Activated effector memory CD4-positive, alpha-beta T cell treated with Interleukin-2 at 50 U/mL for 16 hours (primary cell): ENCODE results near the gene ZNF678.
"Not testable (repeated sequence)": the region's sequence is repeated elsewhere in the genome, so short reads cannot be mapped to it uniquely, and the experiment has no call there.

Experiments
- DNase-seq: peaks from one replicate; pipeline ENCODE4 v3.0.0-alpha.2; 2020

ZNF678 gene

GRCh38 chr1:227606271-227606670 lies 42.9 kb downstream of the ZNF678 start:
- DNase-seq, result not testable (repeated sequence)

DNA sequence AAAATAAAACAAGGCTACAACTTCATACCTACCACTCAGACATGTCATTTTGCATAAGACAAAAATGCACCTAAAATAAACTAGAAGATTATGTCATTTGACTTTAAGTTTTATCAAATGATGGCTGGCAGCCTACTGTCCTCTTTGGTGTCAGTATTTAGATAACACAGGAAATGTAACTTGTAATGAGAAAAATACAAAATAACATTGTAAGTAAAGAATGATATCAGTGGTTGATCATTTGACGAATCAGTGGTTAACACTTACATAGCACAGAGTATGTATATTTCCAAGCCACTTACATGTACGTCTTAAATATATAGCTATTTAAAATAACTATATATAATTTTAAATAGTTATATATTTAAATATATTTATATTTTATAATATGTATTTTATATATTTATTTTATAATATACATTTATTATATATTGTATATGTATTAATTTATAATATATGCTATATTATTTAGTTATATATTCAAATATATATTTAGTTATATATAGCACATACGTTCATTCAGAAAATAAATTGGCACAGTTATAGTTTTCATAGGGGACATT lies 44.1 kb downstream of the ZNF678 start:
- no peak for DNase-seq

- DNase-seq, result no peak
These were observed 49.3 kb downstream of the ZNF678 start for GRCh38 chr1:227612658-227613057.

- DNase-seq, result no peak
These were observed 50.2 kb downstream of the ZNF678 start for GRCh38 chr1:227613526-227613925.

- no peak for DNase-seq
These were observed 57.9 kb downstream of the ZNF678 start for GRCh38 chr1:227621211-227621610.

- DNase-seq, result no peak
These were observed 59.6 kb downstream of the ZNF678 start for GRCh38 chr1:227622739-227623475.

DNA sequence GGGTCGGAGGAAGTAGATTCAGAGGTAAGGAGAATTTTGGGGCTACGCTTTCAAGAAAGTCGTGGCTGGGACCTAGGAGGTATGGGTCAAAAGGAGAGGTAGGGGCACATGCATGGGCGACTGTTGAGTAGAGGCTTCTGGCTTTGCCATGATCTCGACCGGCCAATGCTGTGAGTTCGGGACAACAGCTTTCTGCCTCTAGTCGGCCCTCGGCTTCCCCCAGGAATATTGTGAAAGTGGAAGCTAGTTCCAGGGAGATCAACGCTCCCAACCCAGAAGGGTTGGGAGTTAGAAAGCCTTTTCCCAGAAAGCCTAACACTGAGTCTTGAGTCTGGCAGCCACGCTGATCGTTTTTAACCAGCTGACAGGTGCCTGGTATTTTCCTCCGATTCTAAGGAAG lies 69.0 kb downstream of the ZNF678 start:
- no peak for DNase-seq

DNA sequence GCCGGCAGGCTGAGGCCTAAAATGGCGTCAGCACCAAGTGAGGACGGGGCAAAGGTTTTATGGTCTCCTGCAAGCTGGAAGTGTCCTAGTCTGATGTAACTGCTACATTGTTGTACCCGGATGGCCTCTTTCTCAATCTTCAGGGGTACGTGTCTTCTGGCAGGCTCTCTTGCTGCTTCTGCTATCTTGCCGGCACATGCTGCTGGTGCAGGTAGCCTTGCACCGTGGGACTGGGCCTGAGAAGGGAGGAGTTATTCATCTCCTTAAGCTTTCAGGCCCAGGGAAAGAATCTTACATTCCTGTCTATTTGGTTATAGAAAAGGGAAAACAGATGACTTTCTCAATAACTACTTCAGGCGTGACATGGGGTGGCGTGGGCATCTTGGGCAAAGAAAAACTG lies 72.2 kb downstream of the ZNF678 start:
- no peak for DNase-seq

DNA sequence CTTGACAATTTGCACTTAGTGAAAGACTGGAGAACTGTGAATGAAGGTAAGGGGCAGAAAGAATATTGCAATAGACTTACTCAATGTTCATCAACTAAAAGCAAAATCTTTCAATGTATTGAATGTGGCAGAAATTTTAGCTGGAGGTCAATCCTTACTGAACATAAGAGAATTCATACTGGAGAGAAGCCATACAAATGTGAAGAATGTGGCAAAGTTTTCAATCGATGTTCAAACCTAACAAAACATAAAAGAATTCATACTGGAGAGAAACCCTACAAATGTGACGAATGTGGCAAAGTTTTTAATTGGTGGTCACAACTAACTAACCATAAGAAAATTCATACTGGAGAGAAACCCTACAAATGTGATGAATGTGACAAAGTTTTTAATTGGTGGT lies 91.1 kb downstream of the ZNF678 start:
- no peak for DNase-seq

GRCh38 chr1:227654858-227655752 lies 91.7 kb downstream of the ZNF678 start:
- no peak for DNase-seq

DNA sequence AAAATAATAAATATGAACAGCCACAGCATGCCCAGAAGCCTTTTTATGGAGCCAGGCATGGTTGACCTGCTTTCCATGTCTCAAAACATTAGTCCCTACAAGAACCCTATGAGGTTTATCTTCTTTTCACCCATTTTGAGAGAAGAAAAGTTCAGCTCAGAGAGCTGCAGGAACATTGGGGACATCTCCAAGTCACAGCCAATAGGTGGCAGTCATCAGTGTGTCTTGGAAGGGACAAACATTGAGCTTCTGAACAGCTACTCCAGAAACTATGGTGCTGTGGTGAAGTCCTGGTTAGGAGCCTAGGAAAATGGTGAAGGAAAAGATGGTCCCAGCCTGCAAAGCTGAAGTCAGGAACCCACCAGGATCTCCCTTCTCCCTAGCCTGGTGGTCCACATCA lies 98.1 kb downstream of the ZNF678 start:
- no peak for DNase-seq

DNA sequence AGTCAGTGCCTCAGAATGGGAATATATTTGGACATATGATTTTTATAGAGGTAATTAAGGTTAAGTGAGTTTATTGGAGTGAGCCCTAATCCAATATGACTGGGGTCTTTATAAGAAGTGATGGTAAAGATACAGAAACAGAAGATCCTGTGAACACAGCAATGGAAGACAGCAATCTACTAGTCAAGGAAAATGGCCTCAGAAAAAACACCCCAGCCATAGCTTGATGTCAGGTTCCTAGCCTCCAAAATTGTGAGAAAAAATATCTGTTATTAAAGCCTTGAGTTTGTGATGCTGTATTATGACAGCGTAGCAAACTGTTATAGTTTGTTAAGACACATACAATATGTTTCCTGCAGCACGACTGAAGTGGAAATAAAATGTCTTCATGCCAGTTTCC lies 99.6 kb downstream of the ZNF678 start:
- DNase-seq, result no peak

- DNase-seq, result no peak
These were observed 102.9 kb downstream of the ZNF678 start for GRCh38 chr1:227666286-227666685.

DNA sequence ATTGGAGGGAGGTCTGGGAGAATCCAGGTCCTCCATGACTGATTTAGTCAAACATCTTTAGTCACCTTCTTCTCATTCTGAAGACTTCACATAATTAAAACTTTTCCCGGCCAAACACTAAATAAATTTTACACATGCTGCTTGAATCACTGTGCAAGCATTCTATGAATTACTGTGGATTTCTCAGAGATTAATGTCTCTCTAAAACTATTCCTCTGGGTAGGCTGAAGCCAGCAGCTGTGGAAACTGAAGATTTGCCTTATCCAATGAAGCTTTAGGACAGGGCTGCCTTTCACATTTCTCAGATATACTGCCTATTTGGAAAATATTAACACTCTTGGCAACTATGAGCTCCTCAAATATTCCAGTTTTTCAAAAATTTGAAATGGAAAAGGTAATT lies 110.1 kb downstream of the ZNF678 start:
- no peak for DNase-seq

DNA sequence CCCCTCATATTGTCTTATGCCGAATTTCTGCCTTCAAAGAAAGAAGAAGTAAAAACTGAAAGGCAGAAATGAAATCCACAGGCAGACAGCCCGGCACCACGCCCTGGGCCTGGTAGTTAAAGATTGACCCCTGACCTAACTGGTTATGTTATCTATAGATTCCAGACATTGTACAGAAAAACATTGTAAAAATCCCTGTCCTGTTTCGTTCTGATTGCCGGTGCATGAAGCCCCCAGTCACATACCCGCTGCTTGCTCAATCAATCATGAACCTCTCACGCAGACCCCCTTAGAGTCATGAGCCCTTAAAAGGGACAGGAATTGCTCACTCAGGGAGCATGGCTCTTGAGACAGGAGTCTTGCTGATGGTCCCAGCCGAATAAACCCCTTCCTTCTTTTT lies 122.5 kb downstream of the ZNF678 start:
- DNase-seq, result no peak

DNA sequence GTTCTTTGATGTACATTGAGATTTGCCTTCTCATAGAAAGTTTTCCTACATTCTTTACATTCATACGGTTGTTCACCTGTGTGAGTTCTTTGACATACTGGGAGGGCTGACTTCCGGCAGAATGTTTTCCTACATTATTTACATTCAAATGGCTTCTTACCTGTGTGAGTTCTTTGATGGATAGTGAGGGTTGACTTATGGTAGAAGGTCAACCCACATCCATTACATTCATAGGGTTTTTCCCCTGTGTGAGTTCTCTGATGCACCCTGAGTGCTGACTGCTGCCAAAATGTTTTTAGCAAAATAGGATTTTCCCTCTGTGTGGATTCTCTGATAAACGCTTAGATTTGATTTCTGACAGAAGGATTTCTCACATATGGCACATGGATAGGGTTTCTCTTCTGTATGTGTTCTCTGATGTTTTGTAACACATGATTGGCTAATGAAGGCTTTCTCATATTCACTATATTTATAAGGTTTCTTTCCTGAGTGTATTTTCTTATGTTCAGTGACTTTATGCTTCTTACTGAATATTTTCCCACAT lies 134.0 kb downstream of the ZNF678 start:
- DNase-seq, result no peak

DNA sequence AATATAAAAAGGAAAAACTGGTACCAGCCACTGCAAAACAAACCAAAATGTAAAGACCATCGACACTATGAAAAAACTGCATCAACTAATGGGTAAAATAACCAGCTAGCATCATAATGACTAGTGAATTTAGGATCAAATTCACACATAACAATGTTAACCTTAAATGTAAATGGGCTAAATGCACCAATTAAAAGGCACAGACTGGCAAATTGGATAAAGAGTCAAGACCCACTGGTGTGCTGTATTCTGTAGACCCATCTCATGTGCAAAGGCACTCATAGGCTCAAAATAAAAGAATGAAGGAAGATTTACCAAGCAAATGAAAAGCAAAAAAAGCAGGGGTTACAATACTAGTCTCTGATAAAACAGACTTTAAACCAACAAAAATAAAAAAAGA lies 138.3 kb downstream of the ZNF678 start:
- DNase-seq, result not testable (repeated sequence)

DNA sequence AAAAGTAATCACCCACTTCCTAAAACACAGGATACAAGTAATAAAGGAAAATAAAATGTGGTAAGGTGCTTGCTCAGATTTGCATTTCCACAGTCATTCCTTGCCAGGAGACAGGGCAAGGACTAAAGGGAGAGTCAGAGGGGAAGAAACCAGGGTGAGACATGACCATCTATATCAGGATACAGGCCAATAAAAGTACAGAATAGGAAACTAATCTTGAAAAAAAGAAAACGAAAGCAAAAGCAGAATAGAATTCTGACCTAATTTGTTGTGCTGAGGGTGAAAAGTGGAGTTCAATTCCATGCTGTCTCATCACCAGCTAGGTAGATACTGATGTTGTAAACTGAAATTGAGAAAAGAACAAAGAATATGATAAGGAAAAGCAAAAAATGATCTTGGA lies 144.5 kb downstream of the ZNF678 start:
- no peak for DNase-seq

GRCh38 chr1:227709451-227709850 lies 146.1 kb downstream of the ZNF678 start:
- no peak for DNase-seq

- DNase-seq, result not testable (repeated sequence)
These were observed 147.1 kb downstream of the ZNF678 start for GRCh38 chr1:227710474-227710873.

DNA sequence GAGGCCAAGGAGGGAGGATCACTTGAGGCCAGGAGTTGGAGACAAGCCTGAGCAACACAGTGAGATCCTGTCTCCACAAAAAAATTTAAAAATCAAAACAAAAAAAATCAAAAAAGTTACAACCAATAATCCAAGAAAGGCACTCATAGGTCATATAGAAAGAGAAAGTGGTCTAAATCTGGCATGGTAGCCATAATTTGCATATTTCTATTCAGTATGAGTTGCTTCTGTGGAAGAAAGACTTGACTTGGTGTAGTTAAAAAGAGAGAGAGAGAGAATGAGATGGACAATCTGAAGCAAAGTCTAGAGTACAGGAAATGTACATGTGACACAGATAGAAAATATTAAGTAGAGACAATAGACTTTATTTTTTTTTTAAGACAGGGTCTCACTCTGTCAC lies 149.3 kb downstream of the ZNF678 start:
- DNase-seq, result no peak

DNA sequence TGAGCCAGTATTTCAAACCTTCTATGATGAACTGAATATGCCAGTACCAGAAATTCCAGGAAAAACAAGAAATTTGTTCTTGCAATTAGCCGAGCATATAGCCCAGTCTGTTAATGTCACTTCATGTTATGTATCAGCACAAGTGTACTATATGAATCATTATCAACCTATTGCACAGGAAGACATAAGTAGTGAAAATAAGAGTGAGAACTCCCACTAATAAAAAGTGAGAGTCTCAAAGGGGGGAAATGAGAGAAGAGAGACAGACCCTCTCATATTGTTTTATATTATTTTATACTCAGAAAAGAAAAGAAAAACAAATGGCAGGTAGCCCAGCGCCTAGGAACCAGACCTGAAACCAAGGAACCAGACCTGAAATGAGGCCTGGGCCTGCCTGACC lies 155.6 kb downstream of the ZNF678 start:
- DNase-seq, result no peak

DNA sequence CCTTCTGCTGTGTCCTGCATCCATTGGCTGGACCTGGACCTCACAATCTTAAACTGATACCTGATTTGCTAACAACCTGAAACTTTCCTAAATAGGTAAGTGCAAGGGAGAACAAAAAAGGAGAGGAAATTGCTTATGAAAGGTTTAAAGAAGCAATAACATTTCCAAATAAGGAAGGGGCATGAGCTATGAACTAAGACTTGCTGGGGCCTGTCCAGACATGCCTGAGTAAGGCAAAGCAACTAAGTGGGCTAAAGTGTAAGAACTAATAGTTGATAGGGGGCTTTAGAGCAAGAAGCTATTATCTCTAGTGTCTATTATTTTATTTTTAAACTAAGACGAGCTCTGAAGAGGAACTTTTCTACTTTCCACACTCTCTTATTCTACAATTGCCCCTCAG lies 160.1 kb downstream of the ZNF678 start:
- DNase-seq, result no peak

- no peak for DNase-seq
These were observed 161.7 kb downstream of the ZNF678 start for GRCh38 chr1:227725046-227725445.
